ENCODE data around the gene S100A11.

- TF ChIP-seq CTCF (IDR thresholded peaks at IDR 0.05; ENCODE audit: borderline replicate concordance, extremely low read depth, low read length, poor library complexity, severe bottlenecking) (no peak), EZH2 (IDR thresholded peaks at IDR 0.05; ENCODE audit: borderline replicate concordance, low read depth, low read length, severe bottlenecking) (no peak)
Observed at GRCh38 chr1:151992303-151993083, 44.3 kb downstream of the S100A11 start.
